CD4-positive, CD25-positive, alpha-beta regulatory T cell (primary cell): ENCODE data around the gene ZNF598. TPM values are rescaled to one million over a fixed set of nuclear protein-coding genes. Genes with fewer than 3 reads are reported as not detected.

Experiments used
- ATAC-seq, 2 donors: fragments of 150-1000 bp; cut with Tn5 transposase; one replicate each; pipeline ENCODE4 v1.10.0; 2021; ENCODE audit warnings: low read depth in 2 of 2, moderate number of reproducible peaks in 2 of 2, moderate library complexity in 1 of 2
- DNase-seq, 3 donors: peaks; one replicate each; pipeline versions ENCODE4 v3.0.0 to v3.0.0-alpha.2; 2012 to 2022; ENCODE audit warnings: mixed read lengths in 1 of 3
- H3K27ac ChIP-seq: one replicate; pipeline ENCODE4 v1.7.0; 2013; ENCODE audit warnings: mild to moderate bottlenecking, low read length; ENCODE audit not compliant: insufficient read depth, poor library complexity, severe bottlenecking
- H3K27me3 ChIP-seq: one replicate; pipeline ENCODE4 v1.7.0; 2013; ENCODE audit warnings: low read length; ENCODE audit not compliant: control insufficient read depth, insufficient read depth
- H3K36me3 ChIP-seq: one replicate; pipeline ENCODE4 v1.7.0; 2013; ENCODE audit warnings: mild to moderate bottlenecking, low read length, moderate library complexity; ENCODE audit not compliant: control insufficient read depth, insufficient read depth
- H3K4me1 ChIP-seq: 2 replicates; pipeline ENCODE4 v1.7.0; 2013; ENCODE audit warnings: mild to moderate bottlenecking, low read length; ENCODE audit not compliant: insufficient read depth, control insufficient read depth, poor library complexity, severe bottlenecking
- H3K4me3 ChIP-seq: one replicate; pipeline ENCODE4 v1.7.0; 2013; ENCODE audit warnings: low read depth, mild to moderate bottlenecking, low read length, moderate library complexity
- H3K9me3 ChIP-seq, 2 experiments: 1 replicate in 1 of 2; 2 replicates in 1 of 2; pipeline ENCODE4 v1.7.0; 2013; ENCODE audit warnings: low read length in 2 of 2, mild to moderate bottlenecking in 1 of 2, moderate library complexity in 1 of 2; ENCODE audit not compliant: control insufficient read depth in 2 of 2
- H3K27ac Mint-ChIP-seq, 3 donors: one replicate each; pipeline ENCODE4 v1.8.0; 2020 to 2022; ENCODE audit warnings: mild to moderate bottlenecking in 3 of 3, mixed read lengths in 3 of 3, moderate library complexity in 2 of 3
- H3K27me3 Mint-ChIP-seq: one replicate; pipeline ENCODE4 v1.8.0; 2022; ENCODE audit warnings: mild to moderate bottlenecking, mixed read lengths
- H3K36me3 Mint-ChIP-seq: one replicate; pipeline ENCODE4 v1.8.0; 2020; ENCODE audit warnings: mixed read lengths
- H3K4me1 Mint-ChIP-seq, 4 donors: one replicate each; pipeline ENCODE4 v1.8.0; 2020 to 2022; ENCODE audit warnings: mixed read lengths in 4 of 4, mild to moderate bottlenecking in 1 of 4
- H3K4me3 Mint-ChIP-seq, 4 donors: one replicate each; pipeline ENCODE4 v1.8.0; 2020 to 2022; ENCODE audit warnings: mild to moderate bottlenecking in 4 of 4, mixed read lengths in 4 of 4, moderate library complexity in 3 of 4
- H3K9me3 Mint-ChIP-seq, 7 donors: one replicate each; pipeline ENCODE4 v1.8.0; 2020 to 2022; ENCODE audit warnings: mixed read lengths in 7 of 7, mild to moderate bottlenecking in 3 of 7, moderate library complexity in 2 of 7
- polyA plus RNA-seq, 4 donors: library from polyadenylated mRNA; unstranded; fragments of 300-500 nt; fragmentation: Illumina TruSeq; gene quantifications; one replicate each; pipeline ENCODE4 v1.2.3, GENCODE V29; 2021
- total RNA-seq: library from RNA; stranded (reverse); gene quantifications from one replicate; pipeline ENCODE4 v1.2.3, GENCODE V29; 2022

Gene ZNF598
- total and polyA plus RNA-seq, 5 donors from 2014 or later = 1.8 to 48.2 (median 3.0) TPM

GRCh38 chr16:2001035-2001434 is 8.6 kb downstream of the ZNF598 start:
- no peaks in the 10 kb centered on the region for H3K9me3 ChIP-seq
- H3K4me1 ChIP-seq = peaks cover 13% of the 10 kb centered on the region
- peaks cover 23% of the 10 kb centered on the region for H3K36me3 ChIP-seq
- ATAC-seq (no peak), DNase-seq (no peak)
- no peak overlapping the region for H3K4me3 ChIP-seq
- Mint-ChIP-seq H3K9me3 (no peaks in the 10 kb centered on the region), H3K4me3 (no peak overlapping the region), H3K4me1 (peaks cover 0 to 13% (median 4%) of the 10 kb centered on the region in 4 donors), H3K27me3 (no peaks in the 10 kb centered on the region), H3K36me3 (peaks cover 9% of the 10 kb centered on the region), H3K27ac (no peak overlapping the region)
- H3K27me3 ChIP-seq = no peaks in the 10 kb centered on the region
- H3K27ac ChIP-seq = no peak overlapping the region

- Histone ChIP-seq H3K27me3 (no peaks in the 10 kb centered on the region), H3K36me3 (peaks cover 23% of the 10 kb centered on the region), H3K4me1 (peaks cover 9% of the 10 kb centered on the region), H3K27ac (no peak overlapping the region), H3K4me3 (no peak overlapping the region), H3K9me3 (no peaks in the 10 kb centered on the region)
- Mint-ChIP-seq H3K9me3 (no peaks in the 10 kb centered on the region), H3K27me3 (no peaks in the 10 kb centered on the region), H3K4me3 (no peak overlapping the region), H3K27ac (no peak overlapping the region), H3K36me3 (peaks cover 9% of the 10 kb centered on the region), H3K4me1 (peaks cover 0 to 10% (median under 1%) of the 10 kb centered on the region in 4 donors)
- DNase-seq (no peak), ATAC-seq (no peak)
Measured at GRCh38 chr16:1999866-2000514, 9.6 kb downstream of the ZNF598 start.

- Mint-ChIP-seq H3K4me3 (no peak overlapping the region), H3K27me3 (no peaks in the 10 kb centered on the region), H3K9me3 (no peaks in the 10 kb centered on the region), H3K27ac (no peak overlapping the region), H3K36me3 (peaks cover 9% of the 10 kb centered on the region), H3K4me1 (peaks cover 0 to 5% (median under 1%) of the 10 kb centered on the region in 4 donors)
- peaks cover 5% of the 10 kb centered on the region for H3K4me1 ChIP-seq
- no peak for ATAC-seq
- no peaks in the 10 kb centered on the region for H3K27me3 ChIP-seq
- DNase-seq = no peak
- H3K4me3 ChIP-seq = no peak overlapping the region
- no peak overlapping the region for H3K27ac ChIP-seq
- no peaks in the 10 kb centered on the region for H3K9me3 ChIP-seq
- H3K36me3 ChIP-seq = peaks cover 23% of the 10 kb centered on the region
Measured at GRCh38 chr16:1998852-1999801, 10.5 kb downstream of the ZNF598 start.

GRCh38 chr16:1998360-1998835 is 11.2 kb downstream of the ZNF598 start:
- Mint-ChIP-seq H3K27me3 (peaks cover 5% of the 10 kb centered on the region), H3K9me3 (no peaks in the 10 kb centered on the region), H3K4me1 (peaks cover 0 to 6% (median under 1%) of the 10 kb centered on the region in 4 donors), H3K4me3 (no peak overlapping the region), H3K36me3 (peaks cover 9% of the 10 kb centered on the region), H3K27ac (peak overlapping the region in 1 of 3 donors; percentile 9)
- ATAC-seq = no peak
- no peak overlapping the region for H3K4me3 ChIP-seq
- H3K36me3 ChIP-seq = peaks cover 23% of the 10 kb centered on the region
- no peaks in the 10 kb centered on the region for H3K9me3 ChIP-seq
- DNase-seq = no peak
- H3K4me1 ChIP-seq = no peaks in the 10 kb centered on the region
- no peak overlapping the region for H3K27ac ChIP-seq
- H3K27me3 ChIP-seq = no peaks in the 10 kb centered on the region

GRCh38 chr16:1997494-1998359 is 11.9 kb downstream of the ZNF598 start:
- Mint-ChIP-seq H3K27me3 (peaks cover 5% of the 10 kb centered on the region), H3K36me3 (peaks cover 9% of the 10 kb centered on the region), H3K4me1 (peaks cover 0 to 6% (median under 1%) of the 10 kb centered on the region in 4 donors), H3K4me3 (no peak overlapping the region), H3K27ac (peak overlapping the region in 1 of 3 donors; percentile 80), H3K9me3 (no peaks in the 10 kb centered on the region)
- H3K27me3 ChIP-seq = no peaks in the 10 kb centered on the region
- no peaks in the 10 kb centered on the region for H3K9me3 ChIP-seq
- H3K27ac ChIP-seq = no peak overlapping the region
- H3K4me1 ChIP-seq = no peaks in the 10 kb centered on the region
- peaks cover 23% of the 10 kb centered on the region for H3K36me3 ChIP-seq
- H3K4me3 ChIP-seq = no peak overlapping the region
- DNase-seq = no peak
- no peak for ATAC-seq

GRCh38 chr16:1993731-1994131 is 15.9 kb downstream of the ZNF598 start:
- Mint-ChIP-seq H3K36me3 (peaks cover 9% of the 10 kb centered on the region), H3K4me1 (peaks cover 0 to 26% (median 11%) of the 10 kb centered on the region in 4 donors), H3K4me3 (peak overlapping the region; percentile 52 to 87 (median 62)), H3K9me3 (no peaks in the 10 kb centered on the region), H3K27me3 (peaks cover 11% of the 10 kb centered on the region), H3K27ac (peak overlapping the region; percentile 43 to 47 (median 47))
- peaks cover 20% of the 10 kb centered on the region for H3K4me1 ChIP-seq
- no peaks in the 10 kb centered on the region for H3K9me3 ChIP-seq
- H3K4me3 ChIP-seq = no peak overlapping the region
- DNase-seq (no peak), ATAC-seq (peak in 1 of 2 donors; percentile 4)
- H3K36me3 ChIP-seq = peaks cover 2% of the 10 kb centered on the region
- peaks cover 3% of the 10 kb centered on the region for H3K27me3 ChIP-seq
- peak overlapping the region; percentile 18 for H3K27ac ChIP-seq

GRCh38 chr16:1992704-1993317 is 16.8 kb downstream of the ZNF598 start:
- Histone ChIP-seq H3K4me1 (peaks cover 20% of the 10 kb centered on the region), H3K9me3 (no peaks in the 10 kb centered on the region), H3K4me3 (no peak overlapping the region), H3K27ac (peak overlapping the region; percentile 77), H3K27me3 (peaks cover 6% of the 10 kb centered on the region), H3K36me3 (no peaks in the 10 kb centered on the region)
- peak overlapping the region in 1 of 3 donors; percentile 47 for H3K27ac Mint-ChIP-seq
- ATAC-seq (no peak), DNase-seq (no peak)
- peaks cover 16% of the 10 kb centered on the region for H3K27me3 Mint-ChIP-seq
- peaks cover 4% of the 10 kb centered on the region for H3K36me3 Mint-ChIP-seq
- peaks cover 0 to 2% (median 0%) of the 10 kb centered on the region in 7 donors for H3K9me3 Mint-ChIP-seq
- H3K4me3 Mint-ChIP-seq = peak overlapping the region in 1 of 4 donors; percentile 15
- peaks cover 0 to 29% (median 11%) of the 10 kb centered on the region in 4 donors for H3K4me1 Mint-ChIP-seq
